HFF-Myc (cell line): Measurements from ENCODE around the gene ZNF484.

Experiments used
- DNase-seq: peaks from one replicate; pipeline ENCODE4 v3.0.0-alpha.2; 2011; ENCODE audit warnings: low read depth; ENCODE audit errors: extremely low read depth
- H3K4me3 ChIP-seq: replicated peaks from 2 replicates; pipeline ENCODE4 v1.5.1; 2011; ENCODE audit warnings: low read depth, mild to moderate bottlenecking, control low read depth, low read length
- TF ChIP-seq, protein P1 (sequence below): IDR thresholded peaks from 2 replicates; pipeline ENCODE4 v1.5.1; 2012; ENCODE audit warnings: mild to moderate bottlenecking, low read depth, low read length, control low read depth; ENCODE audit errors: missing control alignments

Gene ZNF484

GRCh38 chr9:92795598-92796336 is 82.1 kb downstream of the ZNF484 start:
- TF ChIP-seq, protein P1, sequence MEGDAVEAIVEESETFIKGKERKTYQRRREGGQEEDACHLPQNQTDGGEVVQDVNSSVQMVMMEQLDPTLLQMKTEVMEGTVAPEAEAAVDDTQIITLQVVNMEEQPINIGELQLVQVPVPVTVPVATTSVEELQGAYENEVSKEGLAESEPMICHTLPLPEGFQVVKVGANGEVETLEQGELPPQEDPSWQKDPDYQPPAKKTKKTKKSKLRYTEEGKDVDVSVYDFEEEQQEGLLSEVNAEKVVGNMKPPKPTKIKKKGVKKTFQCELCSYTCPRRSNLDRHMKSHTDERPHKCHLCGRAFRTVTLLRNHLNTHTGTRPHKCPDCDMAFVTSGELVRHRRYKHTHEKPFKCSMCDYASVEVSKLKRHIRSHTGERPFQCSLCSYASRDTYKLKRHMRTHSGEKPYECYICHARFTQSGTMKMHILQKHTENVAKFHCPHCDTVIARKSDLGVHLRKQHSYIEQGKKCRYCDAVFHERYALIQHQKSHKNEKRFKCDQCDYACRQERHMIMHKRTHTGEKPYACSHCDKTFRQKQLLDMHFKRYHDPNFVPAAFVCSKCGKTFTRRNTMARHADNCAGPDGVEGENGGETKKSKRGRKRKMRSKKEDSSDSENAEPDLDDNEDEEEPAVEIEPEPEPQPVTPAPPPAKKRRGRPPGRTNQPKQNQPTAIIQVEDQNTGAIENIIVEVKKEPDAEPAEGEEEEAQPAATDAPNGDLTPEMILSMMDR = no peak
- DNase-seq = no peak
- H3K4me3 ChIP-seq = no peak overlapping the region
